ENCODE measurements around the gene DHRSX. TPM values are rescaled to one million over a fixed set of nuclear protein-coding genes. Genes with fewer than 3 reads are reported as not detected.

Gene DHRSX
- total and polyA plus RNA-seq, 2 experiments from 2014 or later, result 37.2 to 71.7 TPM

DNA sequence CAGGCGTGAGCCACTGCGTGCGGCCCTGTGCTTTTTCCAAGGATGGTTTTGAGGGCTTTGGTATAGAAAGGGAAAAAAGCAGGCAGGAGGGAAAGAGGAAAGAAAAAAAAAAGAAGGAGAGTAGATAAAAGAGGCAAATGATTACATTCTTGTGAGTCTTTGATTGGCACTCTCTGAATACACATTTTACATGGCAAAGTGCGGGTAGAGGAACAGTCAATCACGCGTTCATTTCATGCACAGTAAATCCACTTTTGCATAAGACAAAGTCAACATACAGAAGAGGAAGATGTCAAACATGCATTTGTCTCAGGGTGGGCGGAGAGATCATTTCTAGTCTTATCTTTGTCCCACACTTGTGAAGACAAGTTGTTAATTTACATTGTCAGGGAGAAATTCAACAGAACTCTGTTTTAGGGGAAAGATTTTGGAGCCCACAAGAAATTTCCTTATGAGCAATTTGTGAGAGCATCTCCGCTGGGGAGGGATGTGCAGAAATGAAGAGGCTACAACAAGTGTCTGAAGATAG is 183.2 kb downstream of the DHRSX start:
- no peaks in the 10 kb centered on the region for H3K9me2 ChIP-seq (replicated peaks; ENCODE audit: insufficient read depth)
- WGBS (ENCODE audit: low lambda C conversion rate, missing lambda C conversion rate), result 80% methylated on average over 8 of the region's 8 CpGs
- no peak overlapping the region for H3K27ac ChIP-seq
- H3K4me3 ChIP-seq, result no peak overlapping the region
- no peak overlapping the region for H3K4me2 ChIP-seq
- no peak overlapping the region for H2AFZ ChIP-seq
- H3K27me3 ChIP-seq, result no peaks in the 10 kb centered on the region
- H3K79me2 ChIP-seq, result peaks cover 4% of the 10 kb centered on the region
- no peaks in the 10 kb centered on the region for H4K20me1 ChIP-seq (ENCODE audit: insufficient read depth, poor library complexity, severe bottlenecking)
- no peak for DNase-seq (ENCODE audit: low spot score)
- H3K4me1 ChIP-seq (ENCODE audit: insufficient read depth), result peaks cover 12% of the 10 kb centered on the region
- no peaks in the 10 kb centered on the region for H3K36me3 ChIP-seq (replicated peaks; ENCODE audit: insufficient read depth, low read depth)
- H3K9me3 ChIP-seq (ENCODE audit: low read depth), result no peaks in the 10 kb centered on the region
- TF ChIP-seq, protein P1, sequence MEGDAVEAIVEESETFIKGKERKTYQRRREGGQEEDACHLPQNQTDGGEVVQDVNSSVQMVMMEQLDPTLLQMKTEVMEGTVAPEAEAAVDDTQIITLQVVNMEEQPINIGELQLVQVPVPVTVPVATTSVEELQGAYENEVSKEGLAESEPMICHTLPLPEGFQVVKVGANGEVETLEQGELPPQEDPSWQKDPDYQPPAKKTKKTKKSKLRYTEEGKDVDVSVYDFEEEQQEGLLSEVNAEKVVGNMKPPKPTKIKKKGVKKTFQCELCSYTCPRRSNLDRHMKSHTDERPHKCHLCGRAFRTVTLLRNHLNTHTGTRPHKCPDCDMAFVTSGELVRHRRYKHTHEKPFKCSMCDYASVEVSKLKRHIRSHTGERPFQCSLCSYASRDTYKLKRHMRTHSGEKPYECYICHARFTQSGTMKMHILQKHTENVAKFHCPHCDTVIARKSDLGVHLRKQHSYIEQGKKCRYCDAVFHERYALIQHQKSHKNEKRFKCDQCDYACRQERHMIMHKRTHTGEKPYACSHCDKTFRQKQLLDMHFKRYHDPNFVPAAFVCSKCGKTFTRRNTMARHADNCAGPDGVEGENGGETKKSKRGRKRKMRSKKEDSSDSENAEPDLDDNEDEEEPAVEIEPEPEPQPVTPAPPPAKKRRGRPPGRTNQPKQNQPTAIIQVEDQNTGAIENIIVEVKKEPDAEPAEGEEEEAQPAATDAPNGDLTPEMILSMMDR (IDR thresholded peaks at IDR 0.05; ENCODE audit: poor library complexity), result no peak
- no peak for TF ChIP-seq EZH2 (IDR thresholded peaks at IDR 0.05; ENCODE audit: borderline replicate concordance)
- no peak for TF ChIP-seq EZH2phosphoT487 (IDR thresholded peaks at IDR 0.05; ENCODE audit: low read depth, severe bottlenecking, unreplicated experiment)

DNA sequence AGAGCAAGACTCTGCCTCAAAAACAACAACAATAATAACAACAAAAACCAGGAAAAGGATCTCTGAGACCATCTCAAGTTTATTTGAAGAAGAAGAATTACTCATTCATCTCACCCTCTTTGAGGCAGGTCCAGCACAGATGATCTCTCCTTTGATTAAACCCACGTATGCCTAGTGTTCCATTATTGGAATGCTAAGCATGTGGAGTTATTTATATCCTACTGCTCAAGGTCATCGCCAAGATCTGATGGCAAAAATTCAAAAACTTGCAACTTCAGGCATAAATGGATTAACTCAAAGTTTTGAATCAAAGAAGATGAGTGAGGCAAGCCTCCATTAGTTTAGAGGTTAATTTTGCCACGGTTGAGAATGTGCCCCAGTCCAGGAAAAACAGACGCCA is 184.2 kb downstream of the DHRSX start:
- no peak for TF ChIP-seq EZH2 (IDR thresholded peaks at IDR 0.05; ENCODE audit: borderline replicate concordance)
- TF ChIP-seq, protein P1 (IDR thresholded peaks at IDR 0.05; ENCODE audit: poor library complexity), result no peak
- no peak for TF ChIP-seq EZH2phosphoT487 (IDR thresholded peaks at IDR 0.05; ENCODE audit: low read depth, severe bottlenecking, unreplicated experiment)
- peaks cover under 1% of the 10 kb centered on the region for H3K79me2 ChIP-seq
- peaks cover 16% of the 10 kb centered on the region for H3K4me1 ChIP-seq (ENCODE audit: insufficient read depth)
- H3K9me3 ChIP-seq (ENCODE audit: low read depth), result no peaks in the 10 kb centered on the region
- no peaks in the 10 kb centered on the region for H3K36me3 ChIP-seq (replicated peaks; ENCODE audit: insufficient read depth, low read depth)
- no peak overlapping the region for H3K27ac ChIP-seq
- H3K9me2 ChIP-seq (replicated peaks; ENCODE audit: insufficient read depth), result no peaks in the 10 kb centered on the region
- H3K4me3 ChIP-seq, result no peak overlapping the region
- no peak for DNase-seq (ENCODE audit: low spot score)
- H2AFZ ChIP-seq, result no peak overlapping the region
- H3K4me2 ChIP-seq, result no peak overlapping the region
- 84% methylated on average over 4 of the region's 4 CpGs for WGBS (ENCODE audit: low lambda C conversion rate, missing lambda C conversion rate)
- no peaks in the 10 kb centered on the region for H4K20me1 ChIP-seq (ENCODE audit: insufficient read depth, poor library complexity, severe bottlenecking)
- H3K27me3 ChIP-seq, result no peaks in the 10 kb centered on the region

DNA sequence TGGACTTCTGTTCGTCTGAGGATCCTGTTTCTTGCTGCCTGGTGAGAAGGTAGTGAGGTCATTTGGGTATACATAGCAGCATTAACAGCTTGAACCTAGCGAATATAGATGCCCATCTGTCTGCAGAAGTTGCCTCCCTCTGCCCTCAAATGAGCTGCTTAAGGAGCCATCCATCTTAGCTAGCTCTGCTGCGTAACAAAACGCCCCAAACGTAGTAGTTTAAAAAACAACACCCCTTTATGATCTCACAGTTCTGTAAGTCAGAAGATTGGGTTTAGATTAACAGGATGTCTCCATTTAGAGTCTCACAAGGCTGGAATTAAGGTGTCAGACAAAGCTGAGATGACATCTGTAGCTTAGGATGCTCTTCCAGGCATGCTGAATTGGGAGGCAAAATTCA is 185.3 kb downstream of the DHRSX start:
- WGBS (ENCODE audit: low lambda C conversion rate, missing lambda C conversion rate), result 96% methylated on average over 5 of the region's 5 CpGs
- TF ChIP-seq EZH2phosphoT487 (IDR thresholded peaks at IDR 0.05; ENCODE audit: low read depth, severe bottlenecking, unreplicated experiment), result no peak
- no peak for TF ChIP-seq EZH2 (IDR thresholded peaks at IDR 0.05; ENCODE audit: borderline replicate concordance)
- TF ChIP-seq, protein P1 (IDR thresholded peaks at IDR 0.05; ENCODE audit: poor library complexity), result no peak
- Histone ChIP-seq H3K27ac (no peak overlapping the region), H3K79me2 (no peaks in the 10 kb centered on the region), H3K27me3 (no peaks in the 10 kb centered on the region), H4K20me1 (ENCODE audit: insufficient read depth, poor library complexity, severe bottlenecking) (no peaks in the 10 kb centered on the region), H3K9me3 (ENCODE audit: low read depth) (no peaks in the 10 kb centered on the region), H2AFZ (no peak overlapping the region), H3K9me2 (replicated peaks; ENCODE audit: insufficient read depth) (no peaks in the 10 kb centered on the region), H3K4me1 (ENCODE audit: insufficient read depth) (peaks cover 12% of the 10 kb centered on the region), H3K4me3 (no peak overlapping the region), H3K36me3 (replicated peaks; ENCODE audit: insufficient read depth, low read depth) (no peaks in the 10 kb centered on the region), H3K4me2 (no peak overlapping the region)
- no peak for DNase-seq (ENCODE audit: low spot score)
